HepG2 (cell line): Measurements from ENCODE around the gene ARHGAP29. TPM values are rescaled to one million over a fixed set of nuclear protein-coding genes. Genes with fewer than 3 reads are reported as not detected.

Source experiments
- ARNT2 ChIP-seq: sonication (generic); formaldehyde crosslinking; IDR thresholded peaks from 2 replicates; pipeline ENCODE4 v1.8.0; 2022; ENCODE audit warnings: mild to moderate bottlenecking, low read depth, missing genetic modification reagents, moderate library complexity
- BHLHE40 ChIP-seq: IDR thresholded peaks from 2 replicates; pipeline ENCODE4 v1.6.1; 2011; ENCODE audit warnings: low read length, improper control_type of control experiment
- IKZF1 ChIP-seq: fragments of 450-650 bp; IDR thresholded peaks from 2 replicates; pipeline ENCODE4 v1.7.1; 2016
- MBNL3 ChIP-seq: fragments of 250-450 bp; sonication (Bioruptor Pico); conservative IDR thresholded peaks from 2 replicates; pipeline ENCODE4 v1.8.0; 2022; ENCODE audit warnings: mild to moderate bottlenecking, inconsistent platforms
- NCOA1 ChIP-seq: sonication (generic); formaldehyde crosslinking; IDR thresholded peaks from 2 replicates; pipeline ENCODE4 v1.9.0; 2021; ENCODE audit warnings: missing genetic modification reagents
- NFIB ChIP-seq: sonication (generic); formaldehyde crosslinking; IDR thresholded peaks from 2 replicates; pipeline ENCODE4 v1.9.0; 2021; ENCODE audit warnings: missing genetic modification reagents, mild to moderate bottlenecking, borderline replicate concordance
- NFIC ChIP-seq: IDR thresholded peaks from 2 replicates; pipeline ENCODE4 v1.6.1; 2012; ENCODE audit warnings: mild to moderate bottlenecking, low read length, inconsistent platforms
- PPARG ChIP-seq: conservative IDR thresholded peaks from 2 replicates; pipeline ENCODE4 v1.6.1; 2016; ENCODE audit warnings: missing biosample characterization, missing genetic modification reagents
- STAG1 ChIP-seq: sonication (generic); formaldehyde crosslinking; IDR thresholded peaks from 2 replicates; pipeline ENCODE4 v1.4.0; 2020; ENCODE audit warnings: missing genetic modification reagents
- YEATS2 ChIP-seq: sonication (generic); formaldehyde crosslinking; IDR thresholded peaks from 2 replicates; pipeline ENCODE4 v1.4.0; 2020; ENCODE audit warnings: missing genetic modification reagents, borderline replicate concordance
- ZFP41 ChIP-seq: sonication (generic); formaldehyde crosslinking; IDR thresholded peaks from 2 replicates; pipeline ENCODE4 v1.4.0; 2020; ENCODE audit warnings: mild to moderate bottlenecking, missing genetic modification reagents, borderline replicate concordance
- ZFP62 ChIP-seq: sonication (generic); formaldehyde crosslinking; IDR thresholded peaks from 2 replicates; pipeline ENCODE4 v1.4.0; 2020; ENCODE audit warnings: missing genetic modification reagents
- ZKSCAN8 ChIP-seq: IDR thresholded peaks from 2 replicates; pipeline ENCODE4 v1.6.1; 2016; ENCODE audit warnings: borderline replicate concordance, missing genetic modification reagents, missing compliant biosample characterization
- ZNF205 ChIP-seq: IDR thresholded peaks from 2 replicates; pipeline ENCODE4 v1.6.1; 2018; ENCODE audit warnings: missing biosample characterization, missing genetic modification reagents
- ZNF207 ChIP-seq: fragments of 450-650 bp; IDR thresholded peaks from 2 replicates; pipeline ENCODE4 v1.6.1; 2016; ENCODE audit warnings: antibody characterized with exemption, borderline replicate concordance
- ZNF556 ChIP-seq: sonication (generic); formaldehyde crosslinking; IDR thresholded peaks from 2 replicates; pipeline ENCODE4 v1.4.0; 2020; ENCODE audit warnings: mild to moderate bottlenecking, missing genetic modification reagents, borderline replicate concordance
- ZNF709 ChIP-seq: sonication (generic); formaldehyde crosslinking; IDR thresholded peaks from 2 replicates; pipeline ENCODE4 v1.5.0; 2020; ENCODE audit warnings: mild to moderate bottlenecking, missing genetic modification reagents
- ZNF761 ChIP-seq: sonication (generic); formaldehyde crosslinking; conservative IDR thresholded peaks from 2 replicates; pipeline ENCODE4 v1.4.0; 2020; ENCODE audit warnings: mild to moderate bottlenecking, missing genetic modification reagents
- ZNF792 ChIP-seq: IDR thresholded peaks from 2 replicates; pipeline ENCODE4 v1.6.1; 2016
- ZNF879 ChIP-seq: sonication (generic); formaldehyde crosslinking; IDR thresholded peaks from 2 replicates; pipeline ENCODE4 v1.8.1; 2023; ENCODE audit warnings: missing genetic modification reagents
- ZSCAN31 ChIP-seq: sonication (generic); formaldehyde crosslinking; IDR thresholded peaks from 2 replicates; pipeline ENCODE4 v1.5.0; 2020; ENCODE audit warnings: low read depth, mild to moderate bottlenecking, missing genetic modification reagents
- polyA plus RNA-seq, 8 experiments: library from polyadenylated mRNA; depleted of rRNA in 3 of 8; stranded (reverse) in 7 of 8; unstranded in 1 of 8; fragments of >200 nt; fragmentation: Illumina TruSeq in 4 of 8; extraction: Trizol in 4 of 8; gene quantifications; 2 replicates each; pipeline versions ENCODE4 v1.2.1 to v1.2.3, GENCODE V29; 2011 to 2016; ENCODE audit warnings: low read depth in 4 of 8, missing spikeins in 1 of 8, mixed read lengths in 1 of 8; ENCODE audit not compliant: insufficient read depth in 1 of 8
- total RNA-seq, 5 experiments: library from RNA; depleted of rRNA; stranded (reverse); fragments of >200 nt; fragmentation: Illumina TruSeq; extraction: Trizol; gene quantifications; 2 replicates each; pipeline ENCODE4 v1.2.3, GENCODE V29; 2016; ENCODE audit warnings: low read depth in 1 of 5
- TF ChIP-seq, protein P1 (sequence below): sonication (generic); formaldehyde crosslinking; IDR thresholded peaks from 2 replicates; pipeline ENCODE4 v1.4.0; 2020; ENCODE audit warnings: missing genetic modification reagents
- TF ChIP-seq, protein P2 (sequence below): sonication (generic); formaldehyde crosslinking; IDR thresholded peaks from 2 replicates; pipeline ENCODE4 v1.4.0; 2020; ENCODE audit warnings: missing genetic modification reagents
- TF ChIP-seq, protein P3 (sequence below): sonication (generic); formaldehyde crosslinking; IDR thresholded peaks from 2 replicates; pipeline ENCODE4 v1.8.1; 2023; ENCODE audit warnings: mild to moderate bottlenecking, missing genetic modification reagents

Gene ARHGAP29
- total and polyA plus RNA-seq, 2 of the 13 experiments (the other 11 are each of a cell fraction or from before 2014, with no cell fraction given): 12.8 to 18.3 TPM

DNA sequence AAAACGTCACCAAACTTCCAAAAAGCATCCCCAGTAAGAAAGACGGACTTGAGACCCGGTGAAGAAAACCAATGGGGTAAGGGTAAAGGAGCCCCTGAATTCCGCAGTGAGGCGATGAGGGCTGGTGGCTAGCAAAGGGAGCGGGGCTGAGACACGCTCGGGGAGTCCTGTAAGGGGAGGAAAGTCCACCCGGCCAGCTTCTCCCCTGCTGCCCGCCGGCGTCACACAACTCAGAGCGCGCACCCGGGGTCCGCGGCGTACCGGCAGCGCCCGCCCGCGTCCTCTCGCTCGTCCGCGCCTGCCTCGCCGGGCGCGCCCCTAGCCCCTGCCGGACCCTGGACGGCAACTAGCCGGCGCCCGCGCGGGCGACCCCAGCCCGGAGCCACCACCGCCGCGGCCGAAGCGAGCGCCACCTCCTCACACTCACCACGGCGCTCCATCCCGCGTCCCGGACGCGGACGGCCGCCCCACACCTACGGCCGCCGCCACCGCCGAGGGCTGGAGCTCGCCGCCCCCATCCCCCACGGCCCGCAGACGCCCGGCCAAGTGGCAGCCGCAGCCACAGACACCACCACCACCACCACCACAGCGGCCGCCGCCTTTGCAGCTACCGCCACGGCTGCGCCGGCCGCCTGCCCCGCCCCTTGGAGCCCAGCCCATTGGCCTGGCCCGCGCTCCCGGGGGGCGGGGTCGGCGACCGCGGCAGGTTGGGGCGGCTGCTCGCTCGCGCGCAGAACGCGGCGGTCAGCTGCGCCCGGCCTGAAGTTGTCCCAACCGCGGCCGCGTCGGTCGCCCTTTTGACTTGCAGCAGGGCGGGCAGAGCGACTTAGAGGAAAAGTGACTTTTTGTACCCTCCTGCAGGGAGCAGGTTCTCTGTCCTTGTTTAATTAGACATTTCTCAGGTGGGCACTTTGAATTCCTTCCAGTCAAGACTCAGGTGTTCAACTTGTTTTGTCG lies 10.0 kb upstream of the ARHGAP29 start (continued):
- no peak for TF ChIP-seq ZNF709 (CRISPR knock-in tag)
- peak; percentile 9; the same call in 1 of the 2 replicates for TF ChIP-seq STAG1 (CRISPR knock-in tag)
- TF ChIP-seq ZNF792: no peak
- no peak for TF ChIP-seq NFIB (CRISPR knock-in tag)
- TF ChIP-seq ZNF879 (CRISPR knock-in tag): no peak
- TF ChIP-seq ZFP41: no peak
- TF ChIP-seq ZSCAN31 (CRISPR knock-in tag): no peak
- TF ChIP-seq ZNF205 (CRISPR knock-in tag): no peak
- TF ChIP-seq, protein P1, sequence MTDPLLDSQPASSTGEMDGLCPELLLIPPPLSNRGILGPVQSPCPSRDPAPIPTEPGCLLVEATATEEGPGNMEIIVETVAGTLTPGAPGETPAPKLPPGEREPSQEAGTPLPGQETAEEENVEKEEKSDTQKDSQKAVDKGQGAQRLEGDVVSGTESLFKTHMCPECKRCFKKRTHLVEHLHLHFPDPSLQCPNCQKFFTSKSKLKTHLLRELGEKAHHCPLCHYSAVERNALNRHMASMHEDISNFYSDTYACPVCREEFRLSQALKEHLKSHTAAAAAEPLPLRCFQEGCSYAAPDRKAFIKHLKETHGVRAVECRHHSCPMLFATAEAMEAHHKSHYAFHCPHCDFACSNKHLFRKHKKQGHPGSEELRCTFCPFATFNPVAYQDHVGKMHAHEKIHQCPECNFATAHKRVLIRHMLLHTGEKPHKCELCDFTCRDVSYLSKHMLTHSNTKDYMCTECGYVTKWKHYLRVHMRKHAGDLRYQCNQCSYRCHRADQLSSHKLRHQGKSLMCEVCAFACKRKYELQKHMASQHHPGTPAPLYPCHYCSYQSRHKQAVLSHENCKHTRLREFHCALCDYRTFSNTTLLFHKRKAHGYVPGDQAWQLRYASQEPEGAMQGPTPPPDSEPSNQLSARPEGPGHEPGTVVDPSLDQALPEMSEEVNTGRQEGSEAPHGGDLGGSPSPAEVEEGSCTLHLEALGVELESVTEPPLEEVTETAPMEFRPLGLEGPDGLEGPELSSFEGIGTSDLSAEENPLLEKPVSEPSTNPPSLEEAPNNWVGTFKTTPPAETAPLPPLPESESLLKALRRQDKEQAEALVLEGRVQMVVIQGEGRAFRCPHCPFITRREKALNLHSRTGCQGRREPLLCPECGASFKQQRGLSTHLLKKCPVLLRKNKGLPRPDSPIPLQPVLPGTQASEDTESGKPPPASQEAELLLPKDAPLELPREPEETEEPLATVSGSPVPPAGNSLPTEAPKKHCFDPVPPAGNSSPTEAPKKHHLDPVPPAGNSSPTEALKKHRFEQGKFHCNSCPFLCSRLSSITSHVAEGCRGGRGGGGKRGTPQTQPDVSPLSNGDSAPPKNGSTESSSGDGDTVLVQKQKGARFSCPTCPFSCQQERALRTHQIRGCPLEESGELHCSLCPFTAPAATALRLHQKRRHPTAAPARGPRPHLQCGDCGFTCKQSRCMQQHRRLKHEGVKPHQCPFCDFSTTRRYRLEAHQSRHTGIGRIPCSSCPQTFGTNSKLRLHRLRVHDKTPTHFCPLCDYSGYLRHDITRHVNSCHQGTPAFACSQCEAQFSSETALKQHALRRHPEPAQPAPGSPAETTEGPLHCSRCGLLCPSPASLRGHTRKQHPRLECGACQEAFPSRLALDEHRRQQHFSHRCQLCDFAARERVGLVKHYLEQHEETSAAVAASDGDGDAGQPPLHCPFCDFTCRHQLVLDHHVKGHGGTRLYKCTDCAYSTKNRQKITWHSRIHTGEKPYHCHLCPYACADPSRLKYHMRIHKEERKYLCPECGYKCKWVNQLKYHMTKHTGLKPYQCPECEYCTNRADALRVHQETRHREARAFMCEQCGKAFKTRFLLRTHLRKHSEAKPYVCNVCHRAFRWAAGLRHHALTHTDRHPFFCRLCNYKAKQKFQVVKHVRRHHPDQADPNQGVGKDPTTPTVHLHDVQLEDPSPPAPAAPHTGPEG (CRISPR knock-in tag): peak; percentile 67
- TF ChIP-seq ZFP62 (CRISPR knock-in tag): no peak
- no peak for TF ChIP-seq ZNF207
- TF ChIP-seq PPARG: no peak
- TF ChIP-seq, protein P2, sequence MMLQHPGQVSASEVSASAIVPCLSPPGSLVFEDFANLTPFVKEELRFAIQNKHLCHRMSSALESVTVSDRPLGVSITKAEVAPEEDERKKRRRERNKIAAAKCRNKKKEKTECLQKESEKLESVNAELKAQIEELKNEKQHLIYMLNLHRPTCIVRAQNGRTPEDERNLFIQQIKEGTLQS (CRISPR knock-in tag): no peak; the same call in 1 of the 2 replicates
- no peak; the same call in 1 of the 2 replicates for TF ChIP-seq ZNF761
- TF ChIP-seq NFIC: no peak
- TF ChIP-seq, protein P3, sequence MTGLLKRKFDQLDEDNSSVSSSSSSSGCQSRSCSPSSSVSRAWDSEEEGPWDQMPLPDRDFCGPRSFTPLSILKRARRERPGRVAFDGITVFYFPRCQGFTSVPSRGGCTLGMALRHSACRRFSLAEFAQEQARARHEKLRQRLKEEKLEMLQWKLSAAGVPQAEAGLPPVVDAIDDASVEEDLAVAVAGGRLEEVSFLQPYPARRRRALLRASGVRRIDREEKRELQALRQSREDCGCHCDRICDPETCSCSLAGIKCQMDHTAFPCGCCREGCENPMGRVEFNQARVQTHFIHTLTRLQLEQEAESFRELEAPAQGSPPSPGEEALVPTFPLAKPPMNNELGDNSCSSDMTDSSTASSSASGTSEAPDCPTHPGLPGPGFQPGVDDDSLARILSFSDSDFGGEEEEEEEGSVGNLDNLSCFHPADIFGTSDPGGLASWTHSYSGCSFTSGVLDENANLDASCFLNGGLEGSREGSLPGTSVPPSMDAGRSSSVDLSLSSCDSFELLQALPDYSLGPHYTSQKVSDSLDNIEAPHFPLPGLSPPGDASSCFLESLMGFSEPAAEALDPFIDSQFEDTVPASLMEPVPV (CRISPR knock-in tag): no peak
- no peak for TF ChIP-seq ZNF556 (CRISPR knock-in tag)
- TF ChIP-seq YEATS2 (CRISPR knock-in tag): no peak
- no peak for TF ChIP-seq BHLHE40
- TF ChIP-seq IKZF1: no peak
- TF ChIP-seq ZKSCAN8 (CRISPR knock-in tag): no peak
- no peak for TF ChIP-seq MBNL3 (CRISPR knock-in tag)
- peak; percentile 85; the same call in 1 of the 2 replicates for TF ChIP-seq ARNT2 (CRISPR knock-in tag)
- no peak for TF ChIP-seq NCOA1 (CRISPR knock-in tag)
